HFFc6 (cell line): ENCODE results near the gene SLC22A24. TPM values are rescaled to one million over a fixed set of nuclear protein-coding genes. Genes with fewer than 3 reads are reported as not detected.
"Not testable (repeated sequence)": the region's sequence is repeated elsewhere in the genome, so short reads cannot be mapped to it uniquely, and the experiment has no call there.

Experiments used
- DNase-seq: peaks from one replicate; pipeline ENCODE4 v3.0.0-alpha.2; 2018
- H3K27ac Mint-ChIP-seq: 2 replicates; pipeline ENCODE4 v1.8.0; 2020; ENCODE audit warnings: mild to moderate bottlenecking, mixed read lengths
- H3K27me3 Mint-ChIP-seq: 2 replicates; pipeline ENCODE4 v1.8.0; 2021; ENCODE audit warnings: mild to moderate bottlenecking, moderate library complexity, mixed read lengths; ENCODE audit not compliant: insufficient read depth
- H3K36me3 Mint-ChIP-seq: 2 replicates; pipeline ENCODE4 v1.8.0; 2021; ENCODE audit warnings: low read depth, mixed read lengths
- H3K4me1 Mint-ChIP-seq: 2 replicates; pipeline ENCODE4 v1.8.0; 2020; ENCODE audit warnings: low read depth, mixed read lengths
- H3K4me3 Mint-ChIP-seq: 2 replicates; pipeline ENCODE4 v1.8.0; 2020; ENCODE audit warnings: mild to moderate bottlenecking, moderate library complexity, mixed read lengths
- H3K9me3 Mint-ChIP-seq: 2 replicates; pipeline ENCODE4 v1.8.0; 2020; ENCODE audit warnings: mild to moderate bottlenecking, mixed read lengths
- total RNA-seq, 6 experiments: library from RNA; stranded (reverse); fragmentation: NEBNext Ultra II Directional; extraction: Animal tissue kit (Norgen Biotek cat#: 25700); gene quantifications; 2 replicates in 1 of 6; 3 replicates in 5 of 6; pipeline ENCODE4 v1.2.3, GENCODE V29; 2021
- TF ChIP-seq, protein P1 (sequence below): fragments of 200-600 bp; sonication (generic); IDR thresholded peaks from 2 replicates; pipeline ENCODE4 v1.5.0; 2021; ENCODE audit warnings: antibody characterized with exemption, mild to moderate bottlenecking

The SLC22A24 gene
- total RNA-seq, 6 experiments from 2014 or later: not detected

DNA sequence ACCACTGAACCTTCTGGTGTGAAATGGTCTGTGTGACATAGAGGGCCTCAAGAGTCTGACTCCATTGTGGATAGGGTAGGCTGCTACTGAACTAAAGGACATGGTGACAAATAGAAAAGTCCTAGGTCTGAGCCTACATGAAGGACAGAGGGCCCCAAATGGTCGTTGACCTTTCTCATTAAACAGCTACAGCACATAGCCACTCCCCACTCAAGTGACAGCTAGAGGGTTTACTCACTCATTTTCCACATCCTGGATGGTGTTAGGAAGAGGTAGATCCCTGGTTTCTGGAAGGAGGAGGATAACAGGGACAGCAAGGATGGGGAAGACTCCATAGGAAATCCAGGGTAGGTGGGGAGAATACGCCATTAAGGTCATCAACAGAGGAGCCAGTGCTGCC, 63.3 kb downstream of the SLC22A24 start:
- TF ChIP-seq, protein P1, sequence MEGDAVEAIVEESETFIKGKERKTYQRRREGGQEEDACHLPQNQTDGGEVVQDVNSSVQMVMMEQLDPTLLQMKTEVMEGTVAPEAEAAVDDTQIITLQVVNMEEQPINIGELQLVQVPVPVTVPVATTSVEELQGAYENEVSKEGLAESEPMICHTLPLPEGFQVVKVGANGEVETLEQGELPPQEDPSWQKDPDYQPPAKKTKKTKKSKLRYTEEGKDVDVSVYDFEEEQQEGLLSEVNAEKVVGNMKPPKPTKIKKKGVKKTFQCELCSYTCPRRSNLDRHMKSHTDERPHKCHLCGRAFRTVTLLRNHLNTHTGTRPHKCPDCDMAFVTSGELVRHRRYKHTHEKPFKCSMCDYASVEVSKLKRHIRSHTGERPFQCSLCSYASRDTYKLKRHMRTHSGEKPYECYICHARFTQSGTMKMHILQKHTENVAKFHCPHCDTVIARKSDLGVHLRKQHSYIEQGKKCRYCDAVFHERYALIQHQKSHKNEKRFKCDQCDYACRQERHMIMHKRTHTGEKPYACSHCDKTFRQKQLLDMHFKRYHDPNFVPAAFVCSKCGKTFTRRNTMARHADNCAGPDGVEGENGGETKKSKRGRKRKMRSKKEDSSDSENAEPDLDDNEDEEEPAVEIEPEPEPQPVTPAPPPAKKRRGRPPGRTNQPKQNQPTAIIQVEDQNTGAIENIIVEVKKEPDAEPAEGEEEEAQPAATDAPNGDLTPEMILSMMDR: no peak
- DNase-seq: no peak
- no peaks in the 10 kb centered on the region for H3K36me3 Mint-ChIP-seq
- H3K4me1 Mint-ChIP-seq: no peaks in the 10 kb centered on the region
- no peak overlapping the region for H3K27ac Mint-ChIP-seq
- H3K9me3 Mint-ChIP-seq: peaks cover 4% of the 10 kb centered on the region; the same call in 1 of the 2 replicates
- peaks cover 3% of the 10 kb centered on the region; the same call in 1 of the 2 replicates for H3K27me3 Mint-ChIP-seq
- no peak overlapping the region for H3K4me3 Mint-ChIP-seq

DNA sequence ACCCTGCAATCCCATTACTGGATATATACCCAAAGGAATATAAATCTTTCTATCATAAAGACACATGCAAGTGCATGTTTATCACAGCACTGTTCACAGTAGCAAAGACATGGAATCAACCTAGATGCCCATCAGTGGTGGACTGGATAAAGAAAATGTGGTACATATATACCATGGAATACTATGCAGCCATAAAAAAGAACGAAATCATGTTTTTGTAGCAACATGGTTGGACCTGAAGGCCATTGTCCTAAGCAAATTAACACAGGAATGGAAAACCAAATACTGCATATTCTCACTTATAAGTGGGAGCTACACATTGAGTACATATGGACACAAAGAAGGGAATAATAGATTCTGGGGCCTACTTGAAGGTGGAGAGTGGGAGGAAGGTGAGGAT, 97.8 kb downstream of the SLC22A24 start:
- H3K27ac Mint-ChIP-seq, DNase-seq: not testable (repeated sequence)

DNA sequence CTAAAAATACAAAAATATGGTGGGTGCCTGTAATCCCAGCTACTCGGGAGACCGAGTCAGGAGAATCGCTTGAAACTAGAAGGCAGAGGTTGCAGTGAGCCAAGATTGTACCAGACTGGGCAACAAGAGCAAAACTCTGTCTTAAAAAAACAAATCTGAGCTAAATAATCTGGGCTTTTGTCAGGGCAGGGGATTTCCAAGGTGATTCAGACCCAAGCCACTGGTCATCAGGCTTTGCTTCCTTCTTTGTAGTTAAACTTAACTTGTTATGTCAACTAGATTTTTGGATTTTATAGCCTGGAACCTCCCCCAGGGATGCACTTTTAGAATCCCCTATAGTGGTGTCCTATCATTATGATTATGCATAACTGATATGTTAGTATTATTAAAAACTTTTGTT, 101.4 kb downstream of the SLC22A24 start:
- DNase-seq: no peak
- no peak overlapping the region for H3K27ac Mint-ChIP-seq
- H3K36me3 Mint-ChIP-seq: no peaks in the 10 kb centered on the region
- no peaks in the 10 kb centered on the region; the same call in 1 of the 2 replicates for H3K9me3 Mint-ChIP-seq
- H3K4me3 Mint-ChIP-seq: no peak overlapping the region
- H3K27me3 Mint-ChIP-seq: peaks cover 9% of the 10 kb centered on the region
- TF ChIP-seq, protein P1: no peak
- H3K4me1 Mint-ChIP-seq: no peaks in the 10 kb centered on the region

More for the DNA sequence above, 97.8 kb downstream of the SLC22A24 start:
- H3K36me3 Mint-ChIP-seq, H3K27me3 Mint-ChIP-seq, H3K4me1 Mint-ChIP-seq, H3K9me3 Mint-ChIP-seq, H3K4me3 Mint-ChIP-seq: not testable (repeated sequence)

DNA sequence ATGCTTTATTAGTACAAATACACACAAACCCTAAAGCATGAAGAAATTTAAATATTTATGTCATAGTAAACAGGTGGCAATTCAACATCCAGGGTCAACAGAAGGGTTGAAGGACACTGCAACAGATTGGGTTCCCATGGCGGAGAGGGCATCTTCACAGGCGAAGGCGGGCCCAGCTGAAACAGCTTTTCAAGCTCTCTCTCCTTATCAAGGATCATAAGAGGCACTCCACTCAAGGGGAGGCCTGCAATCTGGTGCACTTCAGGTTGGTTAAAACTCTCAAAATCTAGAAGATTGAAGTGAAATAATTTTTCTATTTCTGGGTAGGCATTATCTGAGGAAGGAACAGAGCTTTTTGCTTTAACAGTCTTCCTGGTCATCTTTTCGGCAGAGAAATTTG, 111.6 kb downstream of the SLC22A24 start:
- Mint-ChIP-seq H3K4me1 (no peaks in the 10 kb centered on the region), H3K27me3 (peaks cover 25% of the 10 kb centered on the region), H3K27ac (no peak overlapping the region), H3K4me3 (no peak overlapping the region), H3K36me3 (no peaks in the 10 kb centered on the region), H3K9me3 (no peaks in the 10 kb centered on the region)
- TF ChIP-seq, protein P1: no peak
- DNase-seq: no peak

Other genes starting within 250 kb of the SLC22A24 start
- gene CHRM1, start 222.9 kb downstream of the SLC22A24 start, total RNA-seq: not detected
- not detected for gene SLC22A6, start 159.3 kb downstream of the SLC22A24 start, total RNA-seq
- not detected for gene SLC22A8, start 128.4 kb downstream of the SLC22A24 start, total RNA-seq
- gene SLC22A25, start 99.4 kb upstream of the SLC22A24 start, total RNA-seq: not detected
- not detected for gene SLC22A9, start 225.6 kb upstream of the SLC22A24 start, total RNA-seq